Endodermal cell (in vitro differentiated cells): ENCODE data around the gene TLL2. TPM values are rescaled to one million over a fixed set of nuclear protein-coding genes. Genes with fewer than 3 reads are reported as not detected.

Experiments used
- DNase-seq: peaks from one replicate; pipeline ENCODE4 v3.0.0-alpha.2; 2017
- H3K27ac ChIP-seq: 2 replicates; pipeline ENCODE4 v1.5.1; 2013; ENCODE audit warnings: mild to moderate bottlenecking, low read depth, low read length, moderate library complexity
- H3K27me3 ChIP-seq: 2 replicates; pipeline ENCODE4 v1.6.1; 2013; ENCODE audit warnings: mild to moderate bottlenecking, low read length, moderate library complexity; ENCODE audit not compliant: insufficient read depth, control insufficient read depth, poor library complexity, severe bottlenecking
- H3K36me3 ChIP-seq: 2 replicates; pipeline ENCODE4 v1.7.0; 2013; ENCODE audit warnings: mild to moderate bottlenecking, low read length, moderate library complexity; ENCODE audit not compliant: control insufficient read depth, insufficient read depth
- H3K4me1 ChIP-seq: one replicate; pipeline ENCODE4 v1.7.0; 2013; ENCODE audit warnings: low read length; ENCODE audit not compliant: control insufficient read depth, insufficient read depth
- H3K4me3 ChIP-seq: 2 replicates; pipeline ENCODE4 v1.5.1; 2013; ENCODE audit warnings: mild to moderate bottlenecking, low read length, moderate library complexity
- H3K9ac ChIP-seq: 2 replicates; pipeline ENCODE4 v1.6.1; 2013; ENCODE audit warnings: mild to moderate bottlenecking, low read length, moderate library complexity; ENCODE audit not compliant: poor library complexity, severe bottlenecking; ENCODE audit errors: extremely low read depth
- H3K9me3 ChIP-seq: 2 replicates; pipeline ENCODE4 v1.6.1; 2013; ENCODE audit warnings: mild to moderate bottlenecking, low read length, moderate library complexity; ENCODE audit not compliant: control insufficient read depth
- H3K27ac Mint-ChIP-seq: 2 replicates; pipeline ENCODE4 v1.8.0; 2020; ENCODE audit warnings: mixed read lengths
- H3K27me3 Mint-ChIP-seq: 2 replicates; pipeline ENCODE4 v1.8.0; 2021; ENCODE audit warnings: mild to moderate bottlenecking, mixed read lengths; ENCODE audit not compliant: insufficient read depth
- H3K36me3 Mint-ChIP-seq: 2 replicates; pipeline ENCODE4 v1.8.0; 2020; ENCODE audit warnings: low read depth, mixed read lengths
- H3K4me1 Mint-ChIP-seq: 2 replicates; pipeline ENCODE4 v1.8.0; 2020; ENCODE audit warnings: mixed read lengths
- H3K4me3 Mint-ChIP-seq: 2 replicates; pipeline ENCODE4 v1.8.0; 2020; ENCODE audit warnings: mild to moderate bottlenecking, moderate library complexity, mixed read lengths
- H3K9me3 Mint-ChIP-seq: 2 replicates; pipeline ENCODE4 v1.8.0; 2020; ENCODE audit warnings: mild to moderate bottlenecking, mixed read lengths
- CTCF ChIP-seq: fragments of 200-600 bp; sonication (generic); conservative IDR thresholded peaks from 2 replicates; pipeline ENCODE4 v1.5.0; 2021; ENCODE audit warnings: antibody characterized with exemption, mild to moderate bottlenecking
- WGBS, 2 experiments: methylation state at CpG; one replicate each; pipeline versions ENCODE4 v1.1.5 to v1.1.7; 2013; ENCODE audit warnings: missing lambda C conversion rate in 2 of 2, mixed read lengths in 1 of 2; ENCODE audit not compliant: insufficient coverage in 1 of 2, insufficient read length in 1 of 2; 5-methylcytosine and 5-hydroxymethylcytosine counted together
- total RNA-seq, 2 donors: library from RNA; stranded (reverse); fragmentation: NEBNext Ultra II Directional in 1 of 2; extraction: Animal tissue kit (Norgen Biotek cat#: 25700) in 1 of 2; gene quantifications; 2 replicates in 1 of 2; 3 replicates in 1 of 2; pipeline ENCODE4 v1.2.1, GENCODE V29; 2021

Gene TLL2
- total RNA-seq, 2 donors from 2014 or later: 0.11 to 0.18 TPM

DNA sequence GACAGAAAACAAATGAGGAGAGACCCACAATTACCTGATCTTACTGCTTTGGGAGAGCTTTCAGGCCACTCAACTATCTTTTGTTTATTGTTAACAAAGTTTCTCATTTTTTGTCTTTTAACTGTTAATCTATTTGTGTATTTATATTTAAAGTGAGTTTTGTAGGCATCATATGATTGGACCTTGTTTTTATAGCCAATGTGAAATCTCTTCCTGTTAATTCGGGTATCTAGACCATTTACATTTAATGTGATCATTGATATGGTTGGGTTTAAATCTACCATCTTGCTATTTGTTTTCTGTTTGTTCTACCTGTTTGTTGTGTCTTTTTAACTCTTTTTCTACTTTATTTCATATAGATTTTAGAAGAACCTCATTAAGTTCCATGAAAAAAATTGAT is 167.4 kb downstream of the TLL2 start:
- H3K27me3 ChIP-seq: no peaks in the 10 kb centered on the region
- Mint-ChIP-seq H3K36me3 (peaks cover 3% of the 10 kb centered on the region), H3K9me3 (peaks cover 25% of the 10 kb centered on the region), H3K4me1 (peaks cover 3% of the 10 kb centered on the region), H3K27me3 (peaks cover 8% of the 10 kb centered on the region), H3K27ac (no peak overlapping the region), H3K4me3 (no peak overlapping the region)
- no peak for DNase-seq
- H3K4me1 ChIP-seq: peaks cover 2% of the 10 kb centered on the region
- WGBS, 2 experiments: 83% methylated on average over 1 of the region's 1 CpG; no CpG with 5 or more reads in 1 of the 2 experiments
- no peak for TF ChIP-seq CTCF
- no peak overlapping the region for H3K9ac ChIP-seq
- no peak overlapping the region for H3K27ac ChIP-seq
- H3K9me3 ChIP-seq: peaks cover 20% of the 10 kb centered on the region
- no peaks in the 10 kb centered on the region for H3K36me3 ChIP-seq
- H3K4me3 ChIP-seq: peak overlapping the region; percentile 48

DNA sequence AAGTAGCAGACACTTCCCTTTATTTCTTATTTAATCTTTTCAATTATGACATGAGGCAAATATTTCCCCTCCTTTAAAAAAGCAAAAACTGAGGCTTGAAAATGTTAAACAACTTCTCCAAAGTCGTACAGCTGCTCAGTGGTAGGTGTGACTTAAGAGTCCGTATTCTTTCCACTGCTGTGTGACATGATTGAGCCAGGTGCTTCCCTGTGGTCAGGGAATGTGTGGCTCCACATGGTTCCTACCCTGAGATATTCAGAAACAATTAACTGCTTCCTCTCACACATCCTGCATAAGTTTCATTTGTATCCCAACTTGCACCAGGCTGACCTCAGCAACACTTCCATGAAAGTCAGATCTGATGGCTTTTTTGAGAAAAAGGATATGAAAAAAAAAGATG is 168.5 kb downstream of the TLL2 start:
- Histone ChIP-seq H3K27ac (no peak overlapping the region), H3K4me3 (no peak overlapping the region), H3K4me1 (peaks cover 2% of the 10 kb centered on the region), H3K27me3 (no peaks in the 10 kb centered on the region), H3K36me3 (no peaks in the 10 kb centered on the region), H3K9me3 (peaks cover 20% of the 10 kb centered on the region), H3K9ac (no peak overlapping the region)
- peaks cover 25% of the 10 kb centered on the region for H3K9me3 Mint-ChIP-seq
- TF ChIP-seq CTCF: no peak
- H3K27me3 Mint-ChIP-seq: peaks cover 8% of the 10 kb centered on the region
- peaks cover 3% of the 10 kb centered on the region for H3K36me3 Mint-ChIP-seq
- WGBS, 2 experiments: 40 to 56% methylated on average over 1 to 2 of the region's 2 CpGs
- H3K27ac Mint-ChIP-seq: no peak overlapping the region
- H3K4me3 Mint-ChIP-seq: no peak overlapping the region
- peaks cover 13% of the 10 kb centered on the region for H3K4me1 Mint-ChIP-seq
- DNase-seq: peak; percentile 83

- peaks cover 14% of the 10 kb centered on the region for H3K4me1 Mint-ChIP-seq
- DNase-seq: no peak
These were observed 169.5 kb downstream of the TLL2 start for GRCh38 chr10:96344178-96344577.

More at GRCh38 chr10:96344178-96344577, 169.5 kb downstream of the TLL2 start:
- peaks cover 2% of the 10 kb centered on the region for H3K4me1 ChIP-seq
- no peak overlapping the region for H3K4me3 ChIP-seq
- 88 to 100% methylated on average over 2 to 4 of the region's 4 CpGs for WGBS, 2 experiments
- H3K9me3 Mint-ChIP-seq: peaks cover 25% of the 10 kb centered on the region
- no peak overlapping the region for H3K4me3 Mint-ChIP-seq
- H3K27ac ChIP-seq: no peak overlapping the region
- H3K9me3 ChIP-seq: peaks cover 20% of the 10 kb centered on the region
- H3K36me3 ChIP-seq: no peaks in the 10 kb centered on the region
- H3K27me3 ChIP-seq: no peaks in the 10 kb centered on the region
- peaks cover 3% of the 10 kb centered on the region for H3K36me3 Mint-ChIP-seq
- peaks cover 8% of the 10 kb centered on the region for H3K27me3 Mint-ChIP-seq
- no peak overlapping the region for H3K9ac ChIP-seq
- no peak overlapping the region for H3K27ac Mint-ChIP-seq
- no peak for TF ChIP-seq CTCF
